ES-I3 (cell line): ENCODE measurements around the gene OSCAR.

Source experiments
- H3K36me3 ChIP-seq: 2 replicates; pipeline ENCODE4 v1.6.1; 2013; ENCODE audit warnings: mild to moderate bottlenecking, low read length, control low read depth, moderate library complexity; ENCODE audit not compliant: insufficient read depth
- H3K4me1 ChIP-seq: 2 replicates; pipeline ENCODE4 v1.6.1; 2013; ENCODE audit warnings: mild to moderate bottlenecking, control low read depth, low read length; ENCODE audit not compliant: insufficient read depth
- H3K9ac ChIP-seq: 2 replicates; pipeline ENCODE4 v1.6.1; 2013; ENCODE audit warnings: low read depth, mild to moderate bottlenecking, low read length, moderate library complexity
- H3K9me3 ChIP-seq: 2 replicates; pipeline ENCODE4 v1.6.1; 2013; ENCODE audit warnings: mild to moderate bottlenecking, low read length, moderate library complexity; ENCODE audit not compliant: control insufficient read depth, insufficient read depth

Gene OSCAR

GRCh38 chr19:54081032-54081431, 19.6 kb downstream of the OSCAR start, which contains the start of gene TARM1:
TSS of gene TARM1 (minus strand) at chr19:54081365. CDS start at chr19:54081340, 25 bp downstream.
- Histone ChIP-seq H3K9ac (no peak within 1 kb of the TSS), H3K36me3 (no peaks in the 10 kb centered on the region), H3K9me3 (peaks cover 20% of the 10 kb centered on the region), H3K4me1 (no peaks in the 10 kb centered on the region)

- H3K9me3 ChIP-seq = peaks cover 7% of the 10 kb centered on the region; the same call in 1 of the 2 replicates
- H3K9ac ChIP-seq = no peak overlapping the region
- no peaks in the 10 kb centered on the region for H3K4me1 ChIP-seq
- no peaks in the 10 kb centered on the region for H3K36me3 ChIP-seq
These were observed 23.3 kb downstream of the OSCAR start for GRCh38 chr19:54077334-54077733.

- no peak overlapping the region for H3K9ac ChIP-seq
- no peaks in the 10 kb centered on the region for H3K9me3 ChIP-seq
- H3K36me3 ChIP-seq = no peaks in the 10 kb centered on the region
- H3K4me1 ChIP-seq = no peaks in the 10 kb centered on the region
These were observed 25.8 kb downstream of the OSCAR start for GRCh38 chr19:54074851-54075250.

- Histone ChIP-seq H3K9me3 (no peaks in the 10 kb centered on the region), H3K36me3 (no peaks in the 10 kb centered on the region), H3K9ac (no peak overlapping the region), H3K4me1 (no peaks in the 10 kb centered on the region)
These were observed 26.8 kb downstream of the OSCAR start for GRCh38 chr19:54073829-54074228.

- peaks cover 2% of the 10 kb centered on the region; the same call in 1 of the 2 replicates for H3K9me3 ChIP-seq
- H3K9ac ChIP-seq = no peak overlapping the region
- no peaks in the 10 kb centered on the region for H3K36me3 ChIP-seq
- H3K4me1 ChIP-seq = no peaks in the 10 kb centered on the region
These were observed 31.1 kb downstream of the OSCAR start for GRCh38 chr19:54069470-54069869.

GRCh38 chr19:54063350-54064116, 37.1 kb downstream of the OSCAR start, which contains the start of gene VSTM1:
TSS of gene VSTM1 (minus strand) at chr19:54063897. CDS start at chr19:54063777, 120 bp downstream.
- H3K36me3 ChIP-seq = no peaks in the 10 kb centered on the region
- H3K4me1 ChIP-seq = no peaks in the 10 kb centered on the region
- H3K9ac ChIP-seq = no peak within 1 kb of the TSS
- 0 out of 2 replicates have a peak, but pooled peaks cover 2% of the 10 kb centered on the region for H3K9me3 ChIP-seq

GRCh38 chr19:54062643-54063042, 38.0 kb downstream of the OSCAR start:
- no peak overlapping the region for H3K9ac ChIP-seq
- H3K9me3 ChIP-seq = 0 out of 2 replicates have a peak, but pooled peaks cover 2% of the 10 kb centered on the region
- no peaks in the 10 kb centered on the region for H3K36me3 ChIP-seq
- no peaks in the 10 kb centered on the region for H3K4me1 ChIP-seq

GRCh38 chr19:54047616-54048015, 53.0 kb downstream of the OSCAR start:
- H3K36me3 ChIP-seq = no peaks in the 10 kb centered on the region
- peaks cover 4% of the 10 kb centered on the region; the same call in 1 of the 2 replicates for H3K9me3 ChIP-seq
- H3K9ac ChIP-seq = no peak overlapping the region
- H3K4me1 ChIP-seq = no peaks in the 10 kb centered on the region

GRCh38 chr19:54045771-54046170, 54.8 kb downstream of the OSCAR start:
- peaks cover 4% of the 10 kb centered on the region; the same call in 1 of the 2 replicates for H3K9me3 ChIP-seq
- no peak overlapping the region for H3K9ac ChIP-seq
- peaks cover 3% of the 10 kb centered on the region; the same call in 1 of the 2 replicates for H3K4me1 ChIP-seq
- H3K36me3 ChIP-seq = no peaks in the 10 kb centered on the region
